Activated CD4-positive, alpha-beta T cell treated with anti-CD3 and anti-CD28 coated beads, Interleukin-2, amount 10 ng/mL, durations not matched to agents 7 days and 5 days (primary cell): ENCODE data around the gene KATNBL1. TPM values are rescaled to one million over a fixed set of nuclear protein-coding genes. Genes with fewer than 3 reads are reported as not detected.
"Not testable (repeated sequence)": the region's sequence is repeated elsewhere in the genome, so short reads cannot be mapped to it uniquely, and the experiment has no call there.

Experiments
- CTCF ChIA-PET: fragments of 350-600 bp; sonication (Branson Sonifier 250); formaldehyde crosslinking; loops from one replicate; lab custom pipeline; 2021; ENCODE audit warnings: antibody characterized with exemption; lab: Charles Lee
- POLR2A ChIA-PET: fragments of 350-600 bp; sonication (Branson Sonifier 250); formaldehyde crosslinking; loops from one replicate; lab custom pipeline; 2021; ENCODE audit warnings: antibody characterized with exemption; lab: Charles Lee
- DNase-seq: peaks from one replicate; pipeline ENCODE4 v3.0.0-alpha.2; 2020
- H3K27ac Mint-ChIP-seq: one replicate; pipeline ENCODE4 v1.8.0; 2021; ENCODE audit warnings: mild to moderate bottlenecking, moderate library complexity, mixed read lengths
- H3K27me3 Mint-ChIP-seq: one replicate; pipeline ENCODE4 v1.8.0; 2021; ENCODE audit warnings: mixed read lengths
- H3K36me3 Mint-ChIP-seq: one replicate; pipeline ENCODE4 v1.8.0; 2021; ENCODE audit warnings: low read depth, mixed read lengths
- H3K4me1 Mint-ChIP-seq: one replicate; pipeline ENCODE4 v1.8.0; 2021; ENCODE audit warnings: mixed read lengths
- H3K4me3 Mint-ChIP-seq: one replicate; pipeline ENCODE4 v1.8.0; 2021; ENCODE audit warnings: mild to moderate bottlenecking, moderate library complexity, mixed read lengths
- H3K9me3 Mint-ChIP-seq: one replicate; pipeline ENCODE4 v1.8.0; 2021; ENCODE audit warnings: mixed read lengths
- total RNA-seq, 2 experiments: library from RNA; stranded (reverse); gene quantifications; one replicate each; pipeline ENCODE4 v1.2.3, GENCODE V29; 2021

The KATNBL1 gene
- total RNA-seq, 2 experiments from 2014 or later: 40.8 to 45.7 TPM

GRCh38 chr15:34179234-34179633 is 30.7 kb downstream of the KATNBL1 start:
- Mint-ChIP-seq H3K9me3 (peaks cover 3% of the 10 kb centered on the region), H3K4me1 (no peaks in the 10 kb centered on the region), H3K27me3 (no peaks in the 10 kb centered on the region), H3K4me3 (no peak overlapping the region), H3K27ac (no peak overlapping the region), H3K36me3 (peaks cover 20% of the 10 kb centered on the region)
- ChIA-PET CTCF (no interaction called here), POLR2A (no interaction called here)
- no peak for DNase-seq

- DNase-seq, H3K27me3 Mint-ChIP-seq, H3K4me1 Mint-ChIP-seq, H3K27ac Mint-ChIP-seq, H3K4me3 Mint-ChIP-seq, POLR2A ChIA-PET: not testable (repeated sequence)
- CTCF ChIA-PET: interaction anchor here (1.1 to 1.7 kb wide), 2 partner anchors 41 to 44 kb away, joined by 3 to 4 read pairs; partner anchors contain the start of gene KATNBL1
- Mint-ChIP-seq H3K36me3 (peaks cover 79% of the 10 kb centered on the region), H3K9me3 (peaks cover 36% of the 10 kb centered on the region)
Observed at GRCh38 chr15:34165987-34166573, 43.8 kb downstream of the KATNBL1 start.

DNA sequence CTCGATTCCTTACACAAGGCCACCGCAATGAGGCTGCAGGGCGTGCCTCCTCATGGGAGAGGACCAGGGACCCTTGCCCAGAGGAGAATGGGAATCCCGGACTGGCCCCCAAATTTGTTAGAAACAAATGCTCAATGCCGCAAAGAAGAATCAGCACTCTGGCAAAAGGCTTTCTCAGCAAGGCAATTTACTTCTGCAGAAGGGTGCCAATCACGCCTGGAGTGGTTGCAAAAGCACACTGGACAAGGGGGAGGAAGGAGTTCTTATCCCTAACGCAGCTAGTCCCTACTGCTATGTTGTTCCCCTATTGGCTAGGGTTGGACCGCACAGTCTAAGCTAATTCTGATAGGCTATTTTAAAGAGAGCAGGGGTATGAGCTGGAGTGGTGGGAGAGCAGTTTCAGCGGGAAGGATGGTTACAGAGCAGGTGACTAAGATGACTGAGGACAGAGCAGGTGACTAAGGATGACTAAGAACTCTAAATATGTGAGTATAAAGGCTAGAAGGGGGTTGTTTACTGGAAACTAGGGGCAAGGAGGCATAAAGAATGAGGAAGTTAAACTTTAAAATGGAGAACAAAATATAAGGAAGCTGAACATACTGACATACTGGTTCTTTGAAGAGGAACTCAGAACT is 48.5 kb downstream of the KATNBL1 start:
- ChIA-PET CTCF (no interaction called here), POLR2A (no interaction called here)
- no peaks in the 10 kb centered on the region for H3K27me3 Mint-ChIP-seq
- H3K27ac Mint-ChIP-seq: no peak overlapping the region
- no peaks in the 10 kb centered on the region for H3K4me1 Mint-ChIP-seq
- H3K9me3 Mint-ChIP-seq: peaks cover 44% of the 10 kb centered on the region
- no peak overlapping the region for H3K4me3 Mint-ChIP-seq
- peaks cover 88% of the 10 kb centered on the region for H3K36me3 Mint-ChIP-seq
- no peak for DNase-seq

DNA sequence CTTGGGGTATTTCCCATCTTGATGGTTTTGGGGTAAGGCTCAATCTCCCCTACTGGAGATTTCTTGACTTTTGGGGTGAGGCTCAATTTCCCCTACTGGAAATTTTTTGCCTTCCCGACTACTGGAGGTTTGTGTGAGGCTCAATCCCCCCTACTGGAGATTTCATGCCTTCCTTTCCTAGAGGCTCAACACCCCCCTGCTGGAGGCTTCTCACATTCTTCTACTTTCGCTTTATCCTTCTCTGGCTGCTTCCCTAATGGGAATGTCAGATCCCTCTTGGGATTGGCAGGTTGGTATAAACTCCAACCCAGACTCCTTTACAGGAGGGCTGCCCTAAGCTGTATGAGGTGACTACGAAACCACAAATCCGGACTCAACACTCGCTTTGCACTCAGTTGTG is 49.2 kb downstream of the KATNBL1 start:
- H3K27ac Mint-ChIP-seq: no peak overlapping the region
- H3K4me3 Mint-ChIP-seq: no peak overlapping the region
- peaks cover 92% of the 10 kb centered on the region for H3K36me3 Mint-ChIP-seq
- H3K9me3 Mint-ChIP-seq: peaks cover 51% of the 10 kb centered on the region
- H3K27me3 Mint-ChIP-seq: no peaks in the 10 kb centered on the region
- ChIA-PET CTCF (interaction anchor here (1.5 kb wide), 1 partner anchor 12 kb away, joined by 3 read pairs; no protein-coding TSS in a partner anchor), POLR2A (no interaction called here)
- no peaks in the 10 kb centered on the region for H3K4me1 Mint-ChIP-seq
- DNase-seq: no peak

DNA sequence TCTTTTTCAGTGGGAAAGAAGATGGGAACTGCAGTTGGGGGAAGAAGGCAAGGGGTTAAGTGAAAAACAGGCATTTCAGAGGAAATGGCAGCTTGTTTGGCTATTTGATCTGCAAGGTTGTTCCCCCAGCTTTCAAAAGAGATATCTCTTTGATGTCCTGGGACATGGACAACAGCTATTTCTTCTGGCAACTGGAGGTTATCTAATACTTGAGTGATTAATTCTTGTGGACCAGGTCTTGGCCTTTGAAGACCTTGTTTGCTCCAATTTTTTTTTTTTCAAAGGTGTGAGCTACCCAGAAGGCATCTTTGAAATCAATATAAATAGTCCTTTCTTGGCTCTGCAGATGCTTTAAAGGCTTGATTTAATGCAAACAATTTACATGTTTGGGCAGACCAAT is 51.5 kb downstream of the KATNBL1 start:
- POLR2A ChIA-PET: no interaction called here
- H3K27ac Mint-ChIP-seq: no peak overlapping the region
- H3K27me3 Mint-ChIP-seq: no peaks in the 10 kb centered on the region
- peaks cover 59% of the 10 kb centered on the region for H3K9me3 Mint-ChIP-seq
- no peak overlapping the region for H3K4me3 Mint-ChIP-seq
- no peaks in the 10 kb centered on the region for H3K4me1 Mint-ChIP-seq
- CTCF ChIA-PET: no interaction called here
- H3K36me3 Mint-ChIP-seq: peaks cover 94% of the 10 kb centered on the region
- DNase-seq: no peak

GRCh38 chr15:34155859-34156258 is 54.0 kb downstream of the KATNBL1 start:
- H3K27me3 Mint-ChIP-seq: no peaks in the 10 kb centered on the region
- H3K27ac Mint-ChIP-seq: no peak overlapping the region
- H3K4me1 Mint-ChIP-seq: no peaks in the 10 kb centered on the region
- H3K36me3 Mint-ChIP-seq: peaks cover 85% of the 10 kb centered on the region
- no peak overlapping the region for H3K4me3 Mint-ChIP-seq
- POLR2A ChIA-PET: no interaction called here
- DNase-seq: no peak
- peaks cover 48% of the 10 kb centered on the region for H3K9me3 Mint-ChIP-seq
- CTCF ChIA-PET: interaction anchor here (1.1 to 1.4 kb wide), 3 partner anchors 13 to 98 kb away, joined by 3 to 5 read pairs (median 3); partner anchors contain the start of gene KATNBL1

DNA sequence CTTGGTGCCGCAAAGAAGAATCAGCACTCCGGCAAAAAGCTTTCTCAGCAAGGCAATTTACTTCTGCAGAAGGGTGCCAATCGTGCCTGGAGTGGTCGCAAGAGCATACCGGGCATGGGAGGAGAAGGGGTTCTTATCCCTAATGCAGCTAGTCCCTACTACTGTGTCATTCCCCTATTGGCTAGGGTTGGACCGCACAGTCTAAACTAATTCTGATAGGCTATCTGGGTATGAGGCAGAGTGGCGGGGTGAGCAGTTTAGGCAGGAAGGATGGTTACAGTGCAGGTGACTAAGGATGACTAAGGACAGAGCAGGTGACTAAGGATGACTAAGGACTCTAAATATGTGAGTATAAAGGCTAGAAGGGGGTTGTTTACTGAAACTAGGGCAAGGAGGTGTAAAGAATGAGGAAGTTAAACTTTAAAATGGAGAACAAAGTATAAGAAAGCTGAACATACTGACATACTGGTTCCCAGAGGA is 55.1 kb downstream of the KATNBL1 start:
- Mint-ChIP-seq H3K36me3 (peaks cover 85% of the 10 kb centered on the region), H3K4me1 (no peaks in the 10 kb centered on the region), H3K27ac (peak overlapping the region; percentile 50), H3K27me3 (no peaks in the 10 kb centered on the region), H3K9me3 (peaks cover 40% of the 10 kb centered on the region), H3K4me3 (no peak overlapping the region)
- DNase-seq: no peak
- POLR2A ChIA-PET: no interaction called here
- CTCF ChIA-PET: no interaction called here

GRCh38 chr15:34147371-34148140 is 62.3 kb downstream of the KATNBL1 start:
- ChIA-PET POLR2A (no interaction called here), CTCF (interaction anchor here (0.7 to 1.7 kb wide), 2 partner anchors 35 to 705 kb away, joined by 3 to 4 read pairs; no protein-coding TSS in a partner anchor)
- DNase-seq: no peak
- Mint-ChIP-seq H3K27me3 (no peaks in the 10 kb centered on the region), H3K9me3 (no peaks in the 10 kb centered on the region), H3K4me3 (no peak overlapping the region), H3K27ac (no peak overlapping the region), H3K4me1 (no peaks in the 10 kb centered on the region), H3K36me3 (peaks cover 49% of the 10 kb centered on the region)

- ChIA-PET CTCF (interaction anchor here (0.7 kb wide), 1 partner anchor 9 kb away, joined by 3 read pairs; no protein-coding TSS in a partner anchor), POLR2A (interaction anchor here (0.6 kb wide), 1 partner anchor 26 kb away, joined by 3 read pairs; no protein-coding TSS in a partner anchor)
- H3K4me1 Mint-ChIP-seq: no peaks in the 10 kb centered on the region
- no peaks in the 10 kb centered on the region for H3K27me3 Mint-ChIP-seq
- H3K4me3 Mint-ChIP-seq: no peak overlapping the region
- no peak for DNase-seq
- H3K36me3 Mint-ChIP-seq: peaks cover 3% of the 10 kb centered on the region
- no peak overlapping the region for H3K27ac Mint-ChIP-seq
- H3K9me3 Mint-ChIP-seq: no peaks in the 10 kb centered on the region
Observed at GRCh38 chr15:34133511-34133910, 76.4 kb downstream of the KATNBL1 start.

DNA sequence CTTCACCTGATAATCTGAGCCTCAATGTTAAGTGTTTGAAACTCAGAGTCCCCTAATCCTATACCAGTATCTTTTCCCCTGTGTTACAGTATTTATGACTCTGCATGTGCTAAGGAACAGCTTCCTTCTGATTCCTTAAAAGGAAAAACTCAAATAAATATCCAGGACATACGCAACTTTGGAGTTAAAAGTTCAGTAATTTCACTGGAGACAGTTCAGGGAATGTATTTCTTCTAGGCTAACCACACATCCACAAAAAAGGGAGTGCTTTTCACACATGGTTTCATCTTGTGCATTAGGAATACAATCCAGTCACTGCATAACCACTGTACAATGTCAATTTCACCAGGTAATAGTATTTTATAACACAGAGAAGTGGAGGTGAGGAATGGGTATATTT is 77.0 kb downstream of the KATNBL1 start:
- ChIA-PET CTCF (interaction anchor here (1.1 kb wide), 1 partner anchor 9 kb away, joined by 4 read pairs; no protein-coding TSS in a partner anchor), POLR2A (interaction anchor here (0.6 kb wide), 1 partner anchor 27 kb away, joined by 3 read pairs; no protein-coding TSS in a partner anchor)
- Mint-ChIP-seq H3K4me1 (no peaks in the 10 kb centered on the region), H3K4me3 (no peak overlapping the region), H3K9me3 (no peaks in the 10 kb centered on the region), H3K27ac (no peak overlapping the region), H3K27me3 (no peaks in the 10 kb centered on the region), H3K36me3 (no peaks in the 10 kb centered on the region)
- no peak for DNase-seq

- H3K36me3 Mint-ChIP-seq: no peaks in the 10 kb centered on the region
- H3K27ac Mint-ChIP-seq: no peak overlapping the region
- ChIA-PET POLR2A (no interaction called here), CTCF (no interaction called here)
- peaks cover 6% of the 10 kb centered on the region for H3K27me3 Mint-ChIP-seq
- no peak for DNase-seq
- H3K4me3 Mint-ChIP-seq: no peak overlapping the region
- no peaks in the 10 kb centered on the region for H3K4me1 Mint-ChIP-seq
- H3K9me3 Mint-ChIP-seq: no peaks in the 10 kb centered on the region
Observed at GRCh38 chr15:34128898-34129297, 81.0 kb downstream of the KATNBL1 start.

GRCh38 chr15:34126522-34126921 is 83.4 kb downstream of the KATNBL1 start:
- H3K27ac Mint-ChIP-seq: no peak overlapping the region
- peaks cover 6% of the 10 kb centered on the region for H3K27me3 Mint-ChIP-seq
- H3K4me3 Mint-ChIP-seq: no peak overlapping the region
- DNase-seq: no peak
- no peaks in the 10 kb centered on the region for H3K4me1 Mint-ChIP-seq
- POLR2A ChIA-PET: no interaction called here
- no peaks in the 10 kb centered on the region for H3K36me3 Mint-ChIP-seq
- CTCF ChIA-PET: no interaction called here
- H3K9me3 Mint-ChIP-seq: no peaks in the 10 kb centered on the region
